Testis (tissue), 3 donors: ENCODE measurements around the gene PHF3. TPM values are rescaled to one million over a fixed set of nuclear protein-coding genes. Genes with fewer than 3 reads are reported as not detected.

Source experiments
- DNase-seq: peaks from one replicate; pipeline ENCODE4 v3.0.0-alpha.2; 2019
- H3K27ac ChIP-seq, 2 donors: fragments of 200-600 bp; sonication (generic); one replicate each; pipeline ENCODE4 v1.5.1; 2019
- H3K27me3 ChIP-seq: fragments of 200-600 bp; sonication (generic); one replicate; pipeline ENCODE4 v1.5.1; 2019
- H3K36me3 ChIP-seq: fragments of 200-600 bp; sonication (generic); one replicate; pipeline ENCODE4 v1.5.1; 2017; ENCODE audit warnings: low read depth; ENCODE audit errors: missing control alignments
- H3K4me1 ChIP-seq: fragments of 200-600 bp; sonication (generic); one replicate; pipeline ENCODE4 v1.5.1; 2019
- H3K4me3 ChIP-seq, 2 donors: fragments of 200-600 bp; sonication (generic); one replicate each; pipeline ENCODE4 v1.5.1; 2017 to 2019
- H3K9me3 ChIP-seq: fragments of 200-600 bp; sonication (generic); one replicate; pipeline ENCODE4 v1.5.1; 2017
- POLR2A ChIP-seq: fragments of 450-650 bp; IDR thresholded peaks from one replicate; pipeline ENCODE4 v1.6.1; 2017; ENCODE audit warnings: antibody characterized with exemption, mild to moderate bottlenecking, moderate library complexity
- WGBS, 2 donors: methylation state at CpG; one replicate each; pipeline ENCODE4 v1.1.5; 2018; 5-methylcytosine and 5-hydroxymethylcytosine counted together
- intact Hi-C: fragments of 100-400 bp; cut with DNase I; formaldehyde crosslinking; loops from one replicate; pipeline ENCODE4 v1.15.1; 2023; ENCODE audit warnings: low total_unique reads
- polyA plus RNA-seq: library from polyadenylated mRNA; stranded (reverse); fragments of 350-450 nt; fragmentation: Illumina TruSeq; extraction: RNeasy Lipid Tissue Mini Kit (QIAGEN cat#74804); gene quantifications from one replicate; pipeline ENCODE4 v1.2.3, GENCODE V29; 2014; ENCODE audit warnings: low read depth, low replicate concordance; ENCODE audit not compliant: insufficient read depth
- total RNA-seq, 2 donors: library from RNA; depleted of rRNA; stranded (reverse); fragments of >200 nt; gene quantifications; one replicate each; pipeline ENCODE4 v1.2.3, GENCODE V29; 2016
- TF ChIP-seq, protein P1 (sequence below), 3 experiments: fragments of 450-650 bp in 2 of 3; fragments of 200-600 bp in 1 of 3; sonication (generic) in 1 of 3; IDR thresholded peaks; one replicate each; pipeline ENCODE4 v1.5.1; 2016 to 2019; ENCODE audit warnings: antibody characterized with exemption in 3 of 3, mild to moderate bottlenecking in 2 of 3, moderate library complexity in 1 of 3

Gene PHF3
- total and polyA plus RNA-seq, 3 donors from 2014 or later, result 18.7 to 82.4 (median 76.1) TPM

DNA sequence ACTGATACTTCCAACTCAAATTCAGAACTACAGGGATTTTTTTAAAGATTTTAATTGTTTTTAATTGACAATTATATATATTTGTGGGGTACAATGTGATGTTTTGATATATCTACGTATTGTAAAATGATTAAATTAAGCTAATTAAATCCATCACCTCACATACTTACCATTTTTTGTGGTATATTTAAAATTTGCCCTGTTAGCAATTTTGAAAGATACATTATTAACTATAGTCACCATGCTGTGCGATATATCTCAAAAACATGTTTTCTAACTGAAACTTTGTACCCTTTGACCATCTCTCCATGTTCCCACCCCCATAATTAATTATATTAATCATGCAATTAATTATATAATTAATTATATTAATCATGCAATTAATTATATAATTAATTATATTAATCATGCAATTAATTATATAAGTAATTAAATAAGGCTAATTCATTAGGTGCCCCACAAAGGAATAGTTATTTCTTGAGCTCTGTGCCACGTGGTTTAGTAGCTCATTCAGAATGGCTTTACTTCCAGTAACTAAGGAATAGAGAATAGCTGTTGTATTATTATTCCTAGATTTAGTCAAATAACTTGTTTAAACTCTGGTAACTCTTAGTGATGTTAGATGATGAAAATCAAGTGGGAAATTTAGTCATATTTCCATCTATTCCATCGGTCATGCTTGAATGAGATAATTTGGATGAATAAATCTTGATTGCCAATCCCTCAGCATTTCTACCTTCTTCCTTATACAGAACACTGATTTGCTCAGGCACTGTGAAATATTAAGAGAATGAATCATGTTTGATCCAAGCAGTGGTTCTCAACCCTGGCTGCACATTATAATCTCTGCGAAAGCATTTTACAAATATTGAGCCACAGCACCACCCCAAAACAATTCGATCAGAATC, 38.2 kb upstream of the PHF3 start:
- DNase-seq, result no peak

DNA sequence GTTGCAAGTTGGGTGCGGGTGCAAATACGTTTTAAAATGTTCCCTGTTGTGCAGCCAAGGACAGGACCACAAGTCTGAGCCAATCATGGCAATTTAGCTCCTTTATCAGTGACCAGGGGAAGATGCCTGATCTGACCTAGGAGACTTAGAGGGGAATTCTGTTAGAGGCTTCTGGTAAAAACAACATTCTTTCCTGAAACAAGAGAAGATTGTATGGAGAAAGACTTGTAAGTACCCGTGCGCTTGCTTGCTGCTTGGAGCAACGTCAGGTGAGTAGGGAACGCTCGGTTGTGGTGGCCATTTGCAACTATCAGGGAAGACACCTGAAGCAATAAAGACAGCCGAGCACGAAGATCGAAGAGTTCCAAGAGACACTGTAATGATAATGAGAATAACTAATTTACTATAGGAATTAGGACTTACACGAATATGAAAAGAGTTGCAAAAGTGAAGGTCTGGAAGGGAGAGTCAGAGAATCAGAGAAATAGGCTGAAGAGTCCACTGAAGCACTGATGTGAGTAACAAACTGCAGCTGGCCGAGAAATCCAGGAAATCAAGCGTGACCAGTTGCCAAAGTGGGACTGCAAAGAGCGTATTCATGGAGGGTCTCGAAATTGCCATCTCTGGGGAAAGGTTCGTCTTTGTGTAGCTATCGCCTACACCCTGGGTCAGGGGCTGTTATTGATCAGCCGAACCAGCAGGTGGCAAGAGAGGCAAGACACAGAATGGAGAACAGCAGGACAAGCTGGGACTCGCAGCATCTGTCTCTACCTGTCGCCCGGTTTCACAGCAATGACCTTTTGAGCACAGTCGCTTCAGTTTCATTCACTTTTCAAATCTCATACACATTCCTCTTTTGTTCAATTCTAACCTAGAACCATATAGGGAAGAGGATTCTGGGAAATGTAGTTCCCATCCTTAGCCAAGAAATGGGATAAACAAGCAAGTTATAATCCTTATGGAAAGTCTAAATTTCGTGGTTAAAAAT, 37.3 kb upstream of the PHF3 start:
- no peaks in the 10 kb centered on the region for H3K4me1 ChIP-seq
- TF ChIP-seq, protein P1, sequence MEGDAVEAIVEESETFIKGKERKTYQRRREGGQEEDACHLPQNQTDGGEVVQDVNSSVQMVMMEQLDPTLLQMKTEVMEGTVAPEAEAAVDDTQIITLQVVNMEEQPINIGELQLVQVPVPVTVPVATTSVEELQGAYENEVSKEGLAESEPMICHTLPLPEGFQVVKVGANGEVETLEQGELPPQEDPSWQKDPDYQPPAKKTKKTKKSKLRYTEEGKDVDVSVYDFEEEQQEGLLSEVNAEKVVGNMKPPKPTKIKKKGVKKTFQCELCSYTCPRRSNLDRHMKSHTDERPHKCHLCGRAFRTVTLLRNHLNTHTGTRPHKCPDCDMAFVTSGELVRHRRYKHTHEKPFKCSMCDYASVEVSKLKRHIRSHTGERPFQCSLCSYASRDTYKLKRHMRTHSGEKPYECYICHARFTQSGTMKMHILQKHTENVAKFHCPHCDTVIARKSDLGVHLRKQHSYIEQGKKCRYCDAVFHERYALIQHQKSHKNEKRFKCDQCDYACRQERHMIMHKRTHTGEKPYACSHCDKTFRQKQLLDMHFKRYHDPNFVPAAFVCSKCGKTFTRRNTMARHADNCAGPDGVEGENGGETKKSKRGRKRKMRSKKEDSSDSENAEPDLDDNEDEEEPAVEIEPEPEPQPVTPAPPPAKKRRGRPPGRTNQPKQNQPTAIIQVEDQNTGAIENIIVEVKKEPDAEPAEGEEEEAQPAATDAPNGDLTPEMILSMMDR (IDR thresholded peaks at IDR 0.05), result peak; percentile 68 to 76 (median 71)
- TF ChIP-seq POLR2A, result no peak
- intact Hi-C loops, result loop anchor here (5.0 kb wide), 1 partner anchor 164 kb away; no protein-coding TSS in a partner anchor
- DNase-seq, result peak; percentile 81
- H3K9me3 ChIP-seq, result no peaks in the 10 kb centered on the region
- H3K4me3 ChIP-seq, result peak overlapping the region; percentile 33 to 41
- 2% methylated on average over 23 of the region's 23 CpGs for WGBS, 2 donors
- no peaks in the 10 kb centered on the region for H3K27me3 ChIP-seq
- no peaks in the 10 kb centered on the region for H3K36me3 ChIP-seq
- H3K27ac ChIP-seq, result no peak overlapping the region

More for the DNA sequence above, 38.2 kb upstream of the PHF3 start:
- WGBS, 2 donors, result 44 to 45% methylated on average over 6 of the region's 6 CpGs
- H3K4me3 ChIP-seq, result no peak overlapping the region
- no peak overlapping the region for H3K27ac ChIP-seq
- H3K9me3 ChIP-seq, result no peaks in the 10 kb centered on the region
- H3K36me3 ChIP-seq, result no peaks in the 10 kb centered on the region
- H3K4me1 ChIP-seq, result no peaks in the 10 kb centered on the region
- intact Hi-C loops, result loop anchor here (5.0 kb wide), 1 partner anchor 165 kb away; no protein-coding TSS in a partner anchor
- TF ChIP-seq POLR2A, result no peak
- TF ChIP-seq, protein P1 (IDR thresholded peaks at IDR 0.05), result no peak
- no peaks in the 10 kb centered on the region for H3K27me3 ChIP-seq

DNA sequence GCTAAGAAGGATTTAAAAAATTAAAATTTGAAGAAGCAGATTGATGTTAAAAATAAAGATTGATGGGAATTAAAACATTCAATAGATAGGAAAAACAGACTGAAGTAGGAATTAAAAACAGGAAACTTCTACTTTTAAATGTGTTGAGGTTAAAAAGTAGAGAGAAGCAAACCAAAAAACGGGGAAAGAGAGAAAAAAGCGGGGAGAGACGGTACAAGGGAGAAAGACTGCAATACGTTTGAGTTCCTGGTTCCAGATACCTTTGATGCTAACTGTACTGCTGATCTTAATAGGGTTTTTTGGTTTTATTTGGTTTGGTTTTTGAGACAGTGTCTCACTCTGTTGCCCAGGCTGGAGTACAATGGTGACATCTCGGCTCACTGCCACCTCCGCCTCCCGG, 36.4 kb upstream of the PHF3 start:
- Histone ChIP-seq H3K27ac (no peak overlapping the region), H3K4me3 (no peak overlapping the region), H3K27me3 (no peaks in the 10 kb centered on the region), H3K36me3 (no peaks in the 10 kb centered on the region), H3K4me1 (no peaks in the 10 kb centered on the region), H3K9me3 (no peaks in the 10 kb centered on the region)
- 81 to 87% methylated on average over 7 of the region's 7 CpGs for WGBS, 2 donors
- DNase-seq, result no peak
- TF ChIP-seq, protein P1 (IDR thresholded peaks at IDR 0.05), result no peak
- TF ChIP-seq POLR2A, result no peak
- intact Hi-C loops, result loop anchor here (5.0 kb wide), 1 partner anchor 163 kb away; no protein-coding TSS in a partner anchor

DNA sequence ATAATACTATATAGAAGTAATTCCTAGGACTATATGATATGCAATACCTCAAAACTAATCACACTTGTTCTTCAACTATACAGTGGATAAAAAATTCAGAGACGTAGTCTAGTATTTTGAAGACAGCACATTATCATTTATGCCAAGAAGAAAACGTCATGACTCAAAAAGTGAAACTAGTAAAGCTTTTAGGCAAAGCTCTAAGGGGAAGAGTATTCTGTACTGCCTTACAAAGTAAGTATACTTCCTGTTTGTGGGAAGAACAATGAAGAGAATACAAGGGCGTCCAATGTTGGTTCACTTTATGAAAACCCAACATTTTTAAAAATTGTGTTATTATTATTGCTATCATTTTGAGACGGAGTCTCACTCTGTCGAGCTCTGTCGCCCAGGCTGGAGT, 35.5 kb upstream of the PHF3 start:
- DNase-seq, result no peak
- TF ChIP-seq, protein P1 (IDR thresholded peaks at IDR 0.05), result no peak
- no peak for TF ChIP-seq POLR2A
- Histone ChIP-seq H3K4me3 (no peak overlapping the region), H3K9me3 (no peaks in the 10 kb centered on the region), H3K36me3 (no peaks in the 10 kb centered on the region), H3K27ac (no peak overlapping the region), H3K27me3 (no peaks in the 10 kb centered on the region), H3K4me1 (no peaks in the 10 kb centered on the region)
- 80 to 84% methylated on average over 6 of the region's 6 CpGs for whole genome bisulfite sequencing, 2 donors
- intact Hi-C loops, result no loop called here
